OCI-M2 (cell line): Measurements from ENCODE around the gene RAD9A.
A peak's percentile ranks its signal among the peaks of the same experiment; 100 is the strongest.

ENCODE experiments used
- DNase-seq: peaks from one replicate; lab custom pipeline; 2025; ENCODE audit not compliant: unreplicated experiment; lab: John Stamatoyannopoulos, UW

The RAD9A gene

DNA sequence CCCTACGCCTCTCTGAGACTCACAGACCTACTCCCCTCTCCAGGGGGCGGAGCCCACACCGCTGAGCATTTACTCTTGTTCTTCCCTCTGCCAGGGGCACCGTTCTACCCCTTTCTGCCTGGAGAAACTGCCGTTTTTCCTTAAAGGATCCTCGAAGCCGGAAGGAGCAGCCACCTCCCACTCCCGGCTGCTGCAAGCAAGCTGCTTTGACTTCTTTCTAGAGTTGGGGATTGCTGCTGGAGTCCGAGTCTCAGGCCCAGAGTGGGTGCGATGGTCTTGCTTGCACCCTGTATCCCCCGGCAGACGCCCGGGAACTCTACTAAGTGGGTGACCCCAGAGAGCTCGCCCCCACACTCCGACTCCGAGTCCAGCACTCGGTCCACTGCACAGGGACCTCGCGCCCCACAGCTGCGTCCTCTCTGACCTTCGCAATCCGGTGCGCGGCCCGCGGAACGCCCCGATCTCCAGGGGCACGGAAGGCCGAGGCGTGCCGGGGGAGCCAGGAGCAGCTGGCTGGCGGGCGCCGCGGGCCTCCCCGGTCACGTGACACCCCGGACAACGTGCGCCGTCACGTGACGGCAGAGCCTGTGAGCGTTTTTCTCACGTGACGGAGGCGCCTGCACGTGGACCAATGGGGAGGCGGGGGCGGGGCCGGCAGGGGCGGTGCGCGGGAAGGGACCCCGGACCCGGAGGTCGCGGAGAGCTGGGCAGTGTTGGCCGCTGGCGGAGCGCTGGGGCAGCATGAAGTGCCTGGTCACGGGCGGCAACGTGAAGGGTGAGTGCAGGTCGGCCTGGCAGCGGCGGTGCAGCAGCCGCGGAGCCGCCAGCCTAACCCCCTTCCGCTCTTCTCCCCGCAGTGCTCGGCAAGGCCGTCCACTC lies at the start of gene RAD9A:
Gene RAD9A, plus strand, starts transcription at position 683 of the 879 bp plus-strand sequence. Its CDS starts 59 bp downstream, at position 742.
- DNase-seq, result no peak

DNA sequence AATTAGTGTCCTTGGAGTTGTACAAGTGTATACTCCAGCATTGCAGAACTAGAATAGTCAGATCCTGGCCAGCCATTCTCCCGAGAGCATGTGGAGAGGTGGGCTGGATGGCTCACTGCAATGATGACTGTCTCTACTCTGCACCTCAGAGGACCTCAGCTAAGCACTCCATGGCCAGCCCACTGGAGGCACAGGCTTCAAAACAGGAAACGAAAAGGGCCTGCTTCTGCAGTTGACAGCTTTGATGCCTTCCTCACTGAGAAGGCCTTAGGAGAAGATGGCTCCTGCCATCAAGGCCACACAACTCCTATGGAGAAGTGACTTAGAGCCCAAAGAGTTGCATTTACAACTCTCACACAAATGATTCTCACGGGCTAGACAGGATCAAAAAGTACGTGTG lies 47.5 kb upstream of the RAD9A start:
- no peak for DNase-seq

DNA sequence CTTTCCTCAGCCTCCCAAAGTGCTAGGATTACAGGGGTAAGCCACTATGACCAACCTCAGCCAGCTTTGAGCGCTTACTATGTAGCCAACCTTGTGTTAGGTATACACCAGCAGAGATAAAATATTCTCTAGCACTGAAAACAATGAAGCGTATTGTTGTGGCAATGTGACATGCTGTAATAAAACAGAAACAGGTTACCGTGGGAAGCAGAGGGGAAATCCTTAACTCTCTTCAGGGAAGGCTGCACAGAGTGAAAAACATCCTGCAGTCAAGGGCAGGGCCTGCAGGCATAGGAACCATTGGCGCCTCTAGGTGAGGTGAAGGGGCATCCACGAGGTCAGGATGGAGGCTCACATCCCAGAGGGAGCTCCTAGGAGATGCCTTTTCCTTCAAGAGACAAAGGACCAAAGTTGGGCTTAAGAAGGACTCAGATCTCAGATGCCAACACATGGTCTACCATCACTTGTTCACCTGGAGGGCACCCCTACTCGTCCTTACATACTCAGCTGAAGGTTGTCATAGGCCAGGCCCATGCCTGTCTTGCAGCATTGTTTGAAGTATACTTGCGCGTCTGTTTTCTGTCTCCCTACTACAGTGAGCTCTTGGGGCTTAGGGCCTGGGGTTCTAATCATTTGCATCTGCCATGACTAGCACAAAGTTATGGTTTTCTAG lies 46.4 kb upstream of the RAD9A start:
- no peak for DNase-seq

DNA sequence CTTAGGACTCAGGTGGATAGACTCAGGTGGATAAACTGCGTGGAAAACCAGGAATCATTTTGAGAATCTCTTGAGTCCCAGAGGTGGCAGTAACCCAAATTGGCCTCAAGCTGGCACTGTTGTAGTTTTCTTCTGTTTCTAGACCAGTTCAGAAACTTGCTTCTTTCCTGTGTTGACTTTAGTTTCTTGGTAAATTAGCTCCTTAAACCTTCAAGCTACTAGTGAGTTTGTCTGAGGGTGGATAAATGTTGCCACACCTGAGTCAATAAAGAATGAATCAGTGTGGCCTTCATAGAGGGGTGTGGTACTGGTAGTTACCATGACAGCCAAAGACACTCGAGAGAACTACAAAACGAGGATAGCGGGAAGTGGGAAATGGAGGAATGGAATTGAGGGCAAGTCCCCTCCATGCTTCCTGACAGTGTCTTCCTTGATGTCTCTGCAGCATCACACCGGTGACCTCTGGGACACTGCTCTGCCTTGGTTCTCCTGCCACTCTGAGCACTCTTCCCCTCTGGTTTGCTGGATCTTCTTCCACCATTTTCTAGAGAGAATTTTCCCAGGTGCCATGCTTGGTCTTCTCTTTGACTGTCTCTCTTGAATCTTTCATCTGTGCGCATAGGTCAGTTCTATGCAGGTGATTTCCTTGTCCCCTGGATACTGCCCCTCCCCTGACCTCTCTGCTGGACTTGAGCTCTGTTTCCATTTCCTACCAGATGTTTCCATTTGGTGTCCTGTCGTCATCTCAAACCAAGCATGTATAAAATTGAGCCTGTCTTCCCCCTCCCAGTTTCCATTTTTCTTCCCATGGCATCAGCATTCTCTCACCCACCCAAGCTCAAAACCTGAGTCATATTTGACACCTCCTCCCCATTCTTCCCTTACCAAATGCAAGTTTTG lies 45.6 kb upstream of the RAD9A start:
- DNase-seq, result no peak

DNA sequence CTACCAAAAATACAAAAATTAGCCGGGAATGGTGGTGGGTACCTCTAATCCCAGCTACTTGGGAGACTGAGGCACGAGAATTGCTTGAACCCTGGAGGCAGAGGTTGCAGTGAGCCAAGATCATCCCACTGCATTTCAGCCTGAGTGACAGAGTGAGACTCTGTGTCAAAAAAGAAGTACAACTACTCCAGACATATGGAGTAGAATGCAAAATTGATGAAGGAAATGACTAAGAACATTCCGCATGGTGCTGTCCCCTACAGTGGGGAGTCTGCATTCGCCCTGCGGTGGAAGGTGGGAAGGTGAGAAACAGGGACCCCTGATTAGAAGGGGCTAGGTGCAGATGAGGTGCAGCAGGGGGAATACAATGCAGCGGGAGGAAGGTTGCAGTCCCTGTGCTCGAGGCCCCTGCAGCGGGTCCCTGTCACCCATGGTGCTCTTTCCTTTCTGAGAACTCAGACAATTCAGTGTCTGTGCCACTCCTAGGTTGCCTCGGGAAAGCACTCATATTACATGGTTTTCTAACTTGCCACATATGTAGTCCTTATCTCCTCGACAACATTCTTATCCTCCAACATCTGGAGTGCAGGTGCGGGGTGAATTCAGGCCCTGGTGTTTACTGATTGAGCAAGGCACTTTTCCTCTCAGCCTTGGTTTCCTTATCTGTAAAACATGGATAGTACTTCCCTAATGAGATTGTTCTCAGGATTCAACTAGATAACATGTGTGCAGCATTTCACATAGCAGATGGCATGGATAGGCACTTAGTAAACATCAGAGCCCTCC lies 43.6 kb upstream of the RAD9A start:
- DNase-seq, result no peak

DNA sequence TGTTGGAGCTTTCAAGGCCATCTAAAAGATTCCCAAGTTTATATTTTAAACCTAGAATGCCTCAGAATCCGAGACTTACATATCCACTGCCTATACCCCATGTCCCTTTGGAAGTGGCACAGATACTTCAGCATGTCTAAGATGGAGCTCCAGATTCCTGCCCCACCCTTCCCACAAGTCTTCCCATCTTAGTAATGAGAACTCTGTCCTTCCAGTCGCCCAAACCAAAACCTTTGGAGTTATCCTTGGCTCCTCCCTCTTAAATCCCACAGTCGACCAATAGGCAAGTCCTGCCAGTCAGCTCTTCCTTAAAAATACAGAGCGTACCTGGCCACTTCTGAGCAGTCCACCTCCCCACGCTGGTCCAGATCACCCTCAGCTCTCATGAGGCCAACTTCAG lies 42.8 kb upstream of the RAD9A start:
- DNase-seq, result no peak

DNA sequence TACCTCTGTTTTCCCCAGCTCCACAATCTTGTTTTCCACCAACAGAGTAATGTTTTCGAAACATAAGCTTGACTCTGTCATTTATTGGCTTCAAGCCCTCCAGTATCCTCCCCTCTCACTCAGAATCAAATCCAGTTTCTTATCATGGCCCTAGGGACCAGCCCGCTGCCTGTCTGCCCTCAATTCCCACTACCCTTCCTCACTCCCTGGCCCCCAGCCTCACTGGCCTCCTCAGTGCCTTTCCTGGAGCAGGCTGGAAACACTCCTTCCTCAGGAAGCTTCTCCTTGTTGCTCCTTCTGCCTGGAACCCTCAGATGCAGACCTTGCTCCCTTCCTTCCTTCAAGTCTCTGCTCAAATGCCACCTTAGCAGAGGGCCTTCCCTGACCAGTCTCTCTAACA lies 42.3 kb upstream of the RAD9A start:
- DNase-seq, result no peak

DNA sequence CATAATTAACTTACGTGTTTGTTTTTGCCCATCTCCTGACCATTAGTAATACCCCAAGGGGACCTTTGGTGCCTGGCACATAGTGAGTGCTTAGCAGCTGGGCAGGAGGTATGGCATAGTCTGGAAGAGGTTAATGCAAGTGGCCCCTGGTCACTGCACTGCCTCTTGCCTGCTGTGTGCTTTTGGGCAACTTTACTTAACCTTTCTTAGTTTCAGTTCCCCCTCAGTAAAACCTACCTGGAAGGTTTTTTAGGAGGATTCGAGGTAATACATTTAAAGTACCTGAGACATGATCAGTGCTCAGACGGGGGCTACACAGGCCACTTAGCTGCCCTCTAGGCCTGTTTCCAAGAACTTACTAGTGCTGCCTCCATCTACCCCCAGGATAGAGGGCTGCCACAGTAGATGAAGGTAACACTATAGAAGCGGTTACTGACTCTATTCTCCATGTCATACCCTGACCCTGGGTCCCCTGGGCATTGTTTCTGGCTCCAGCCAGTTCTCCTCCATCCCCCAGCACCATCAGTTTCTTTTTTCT lies 41.8 kb upstream of the RAD9A start:
- no peak for DNase-seq

DNA sequence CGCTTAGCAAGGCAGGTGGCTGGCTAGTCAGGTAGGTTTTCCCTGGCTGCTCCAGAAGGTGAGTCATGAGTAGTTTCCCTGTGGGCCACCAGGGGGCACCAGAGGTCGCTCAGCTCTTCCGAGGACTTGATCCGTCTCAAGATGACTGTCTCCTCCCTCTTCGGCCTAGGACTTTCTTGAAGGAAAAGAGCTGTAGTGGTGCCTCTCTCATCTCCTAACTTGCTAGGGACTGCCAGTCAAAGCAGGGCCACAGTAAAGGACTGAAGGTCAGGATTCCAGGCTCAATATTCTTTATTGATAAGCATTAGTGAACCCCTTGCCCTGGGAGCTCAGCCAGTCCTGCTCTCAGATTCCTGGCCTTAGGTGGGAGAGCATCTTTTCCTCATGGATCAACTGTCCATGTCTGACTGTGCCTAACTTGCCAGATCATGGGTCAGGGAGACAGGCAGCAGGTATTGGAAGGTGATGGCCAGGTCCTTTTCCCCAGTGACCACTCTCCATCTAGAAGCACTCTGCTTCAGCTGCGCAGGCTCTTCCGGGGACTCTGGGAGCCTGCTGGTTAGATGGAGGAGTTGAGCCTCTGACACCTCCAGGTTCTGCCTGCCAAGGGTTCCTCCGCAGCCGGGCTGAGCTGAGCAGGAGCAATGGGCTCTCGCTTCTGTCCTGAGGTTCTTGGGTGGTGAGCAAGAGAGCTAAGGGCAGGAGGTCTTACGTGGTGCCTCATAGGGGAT lies 40.3 kb upstream of the RAD9A start:
- DNase-seq, result no peak

DNA sequence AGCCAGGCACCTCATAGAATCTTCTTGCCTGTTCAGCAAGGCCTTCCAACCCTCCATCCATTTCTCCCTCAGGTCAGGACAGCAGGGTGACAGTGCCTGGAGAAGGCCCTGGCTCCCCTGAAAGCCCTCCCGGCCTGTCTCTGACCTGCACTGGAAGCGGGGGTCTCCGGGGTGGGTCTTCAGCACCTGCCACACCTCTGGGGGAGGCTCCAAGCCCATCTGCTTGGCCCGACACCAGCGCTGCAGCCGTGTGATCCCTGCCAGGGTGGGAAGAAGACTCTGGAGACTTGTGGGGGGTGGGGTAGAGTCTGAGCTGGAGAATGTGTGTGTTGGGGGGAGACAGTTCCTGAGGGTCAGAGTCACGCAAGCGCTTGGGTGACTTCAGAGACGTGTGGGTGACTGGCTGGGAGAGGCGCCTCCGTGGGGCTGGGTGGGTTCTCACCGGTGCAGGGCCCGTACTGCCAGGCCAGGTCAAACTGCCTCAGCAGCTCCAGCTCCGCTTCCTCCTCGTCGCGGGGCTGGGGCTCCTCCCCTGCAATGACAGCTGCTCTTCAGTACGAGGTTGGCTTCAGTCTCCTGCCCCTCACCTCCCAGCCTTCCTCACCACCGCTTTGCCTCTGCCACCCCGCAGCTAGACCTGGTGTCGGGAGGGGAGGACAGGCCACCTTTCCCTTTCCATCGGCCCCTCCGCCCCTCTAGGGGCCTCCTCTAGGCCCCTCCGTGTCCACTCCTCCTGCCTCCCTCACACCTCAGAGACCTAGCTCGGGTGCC lies 39.1 kb upstream of the RAD9A start:
- no peak for DNase-seq

DNA sequence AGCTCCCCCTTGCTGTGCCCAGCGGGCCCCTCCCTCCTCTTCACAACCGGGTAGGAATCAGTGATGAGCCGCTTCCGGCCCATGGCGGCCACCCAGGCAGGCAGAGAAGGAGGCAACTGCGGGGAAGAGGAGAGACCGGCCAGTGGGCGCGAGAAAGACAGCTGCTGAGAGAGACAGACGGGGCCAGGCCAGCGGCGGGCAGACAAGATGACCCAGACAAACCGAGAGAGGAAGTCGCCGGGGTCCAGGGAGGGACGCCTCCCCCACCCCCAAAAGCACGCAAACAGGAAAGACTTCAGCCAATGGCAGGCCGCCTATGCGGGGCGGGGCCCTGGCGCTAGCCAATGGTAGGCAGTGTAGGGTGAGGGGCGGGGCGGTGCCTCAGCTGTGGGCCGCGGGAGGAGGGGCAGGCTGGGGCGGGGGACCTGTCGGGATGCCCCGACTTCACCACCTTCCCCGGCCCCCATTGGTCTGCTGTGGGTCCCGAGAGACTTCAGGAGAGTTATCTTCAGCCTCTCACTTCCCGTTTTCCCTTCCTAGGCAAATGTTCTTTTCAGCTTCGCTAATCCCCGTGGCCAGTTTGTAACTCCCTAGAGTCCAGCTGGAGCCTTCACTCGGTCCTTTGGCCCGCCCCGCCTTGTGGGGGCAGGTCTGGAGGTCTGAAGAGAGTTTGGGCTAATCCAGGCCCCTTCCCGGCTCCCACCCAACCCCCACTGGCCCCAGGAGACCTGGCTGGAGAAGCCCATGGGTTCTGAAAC lies 38.3 kb upstream of the RAD9A start, which contains the start of gene POLD4:
Gene POLD4, minus strand, starts transcription at position 230 of the 758 bp plus-strand sequence. Its CDS starts 147 bp downstream, at position 83.
- peak; percentile 86 for DNase-seq

DNA sequence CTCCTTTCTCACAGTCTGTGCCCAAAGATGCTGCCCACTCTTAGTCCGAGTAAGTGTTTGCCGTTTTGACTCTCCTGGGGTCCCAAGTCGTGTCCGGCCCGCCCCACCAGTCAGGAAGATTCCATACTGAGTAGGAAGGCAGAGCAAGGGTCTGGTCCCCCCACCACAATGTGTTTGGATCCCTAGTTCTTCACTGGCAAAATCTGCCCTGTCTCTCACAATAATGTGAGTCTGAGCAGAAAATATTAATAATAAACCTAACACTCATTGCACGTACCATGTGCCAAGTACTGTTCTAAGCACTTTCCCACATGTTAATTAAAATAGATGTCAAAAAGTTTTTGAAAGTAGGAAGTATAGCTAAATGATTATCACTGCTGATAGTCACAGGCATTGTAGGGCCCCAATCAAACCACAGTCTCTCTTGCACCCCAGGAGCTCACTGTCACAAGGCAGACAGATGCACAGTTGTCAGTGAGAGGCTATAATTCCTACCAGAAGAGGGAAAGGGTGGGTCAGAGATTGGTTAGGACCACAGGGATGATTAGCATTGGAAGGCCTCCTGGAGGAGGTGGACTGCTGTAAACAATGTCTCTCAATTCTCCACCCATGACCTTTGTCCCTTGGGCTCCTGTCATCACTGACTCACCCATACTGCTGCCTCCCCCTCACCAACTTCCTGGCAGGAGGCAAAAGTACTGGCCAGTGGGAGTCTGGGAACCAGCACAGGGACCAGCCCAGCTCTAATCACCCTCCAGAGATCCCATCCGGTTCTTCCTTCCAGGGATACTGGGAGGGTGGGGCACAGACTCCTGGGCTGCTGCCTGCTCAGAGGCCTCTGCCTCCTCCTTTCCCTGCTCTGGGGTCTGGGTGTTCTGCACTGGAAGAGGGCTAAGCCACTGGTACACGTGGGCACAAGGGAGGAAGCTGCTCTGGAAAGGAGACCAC lies 37.4 kb upstream of the RAD9A start:
- DNase-seq, result no peak

DNA sequence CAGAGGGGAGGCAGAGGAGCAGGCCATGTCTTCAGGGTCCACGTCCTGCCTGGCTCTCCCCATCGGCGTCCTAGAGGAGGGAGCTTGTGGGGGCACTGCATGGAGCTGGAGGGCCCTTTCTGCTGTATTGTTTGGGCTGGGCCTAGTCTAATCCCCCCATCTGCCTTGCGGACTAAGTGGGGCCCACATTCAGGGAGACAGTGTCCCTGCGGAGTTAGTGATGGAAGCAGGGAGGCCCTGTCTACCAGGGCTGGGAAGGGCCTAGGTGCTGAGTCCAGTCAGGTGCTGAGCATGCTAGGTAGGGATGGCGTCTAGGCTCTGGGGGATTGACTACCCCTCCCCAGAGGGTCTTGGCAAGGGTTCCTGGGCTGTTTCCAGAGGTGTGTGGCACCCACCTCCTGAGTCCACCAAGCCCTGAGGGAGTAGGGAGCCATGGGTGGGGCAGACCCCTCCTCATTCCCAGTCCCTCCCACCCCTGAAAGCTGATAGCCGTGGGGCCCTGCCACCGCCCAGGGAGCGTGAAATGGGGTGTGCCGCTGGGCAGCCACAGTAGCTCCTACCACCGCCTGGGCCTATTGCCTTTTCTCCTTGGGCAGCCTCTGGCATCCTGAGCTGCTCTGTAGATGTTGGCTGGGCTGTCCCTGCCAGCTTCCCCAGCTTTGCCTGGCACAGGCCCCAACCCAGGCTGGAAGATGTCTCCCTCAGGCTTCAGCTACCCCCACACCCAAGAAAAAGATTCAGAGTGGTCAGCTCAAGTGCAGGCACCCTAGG lies 36.6 kb upstream of the RAD9A start:
- no peak for DNase-seq

DNA sequence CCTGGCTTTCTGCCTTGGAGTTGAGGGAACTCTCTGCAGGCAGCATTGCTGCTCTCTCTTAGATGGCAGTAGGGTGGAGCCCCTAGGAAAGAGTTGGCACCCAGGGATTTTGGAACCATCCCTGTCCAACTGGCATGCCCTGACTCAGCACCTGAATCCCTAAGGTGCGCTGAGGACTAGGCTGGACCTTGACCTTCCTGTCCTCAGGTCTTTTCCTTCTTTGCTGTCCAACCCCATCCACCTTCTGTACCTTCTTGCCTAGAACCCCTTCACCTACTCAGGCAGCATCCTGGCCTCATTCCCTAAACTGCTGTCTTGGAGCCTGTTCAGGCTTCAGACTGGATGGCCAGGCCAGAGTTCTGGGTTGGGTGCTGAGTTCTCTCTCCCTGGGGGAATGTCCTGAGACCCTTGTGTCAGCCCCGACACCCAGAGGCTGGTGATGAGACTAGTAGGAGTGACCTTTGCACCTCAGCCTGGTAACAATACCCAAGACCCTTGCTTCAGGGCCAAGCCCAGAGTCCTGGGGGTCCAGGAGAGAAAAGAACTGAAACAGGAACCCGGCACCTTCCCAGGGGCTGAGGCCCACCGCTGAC lies 35.9 kb upstream of the RAD9A start:
- DNase-seq, result no peak

DNA sequence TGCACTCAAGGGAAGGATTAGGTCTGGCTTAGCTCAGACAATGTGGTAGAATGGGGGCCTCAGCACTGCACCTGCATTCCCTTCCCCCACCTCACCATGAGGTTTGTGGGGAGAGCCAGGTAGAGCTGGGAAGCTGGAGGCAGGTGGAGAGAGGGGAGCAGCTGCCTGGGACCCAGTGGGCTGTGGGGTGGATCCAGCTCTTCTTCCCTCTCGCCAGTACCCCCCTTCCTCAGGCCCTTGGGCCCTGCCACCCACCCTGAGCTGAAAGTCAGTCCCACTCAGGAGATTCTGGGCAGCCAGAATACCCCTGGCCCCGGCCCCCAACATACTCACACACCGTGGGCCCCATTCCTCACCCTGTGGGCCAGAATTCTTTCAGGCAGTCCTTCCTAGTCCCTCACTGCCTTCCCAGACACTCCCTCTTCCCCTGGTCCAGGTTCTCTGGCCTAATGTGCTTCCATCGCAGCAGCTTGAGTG lies 35.4 kb upstream of the RAD9A start:
- no peak for DNase-seq
